ENCODE results near the gene PRKN.

Gene PRKN

GRCh38 chr6:162217811-162218493, 509.6 kb downstream of the PRKN start:
- H3K27ac ChIP-seq (replicated peaks): no peak overlapping the region
- no peak for TF ChIP-seq SPI1 (IDR thresholded peaks at IDR 0.05; ENCODE audit: borderline replicate concordance, low read depth)
- TF ChIP-seq CTCF (IDR thresholded peaks at IDR 0.05; ENCODE audit: insufficient read depth, low read length): no peak
- TF ChIP-seq GABPA (IDR thresholded peaks at IDR 0.05; ENCODE audit: low read depth): no peak
- TF ChIP-seq REST (IDR thresholded peaks at IDR 0.05; ENCODE audit: insufficient replicate concordance, low read depth): no peak
- TF ChIP-seq POLR2AphosphoS5 (IDR thresholded peaks at IDR 0.05; ENCODE audit: low read depth): no peak
- DNase-seq (ENCODE audit: low read depth in 1 of 2, low spot score in 1 of 2): no peak
- no peak overlapping the region for H3K4me3 ChIP-seq (replicated peaks; ENCODE audit: insufficient read depth, low read length)
- H3K27me3 ChIP-seq (ENCODE audit: insufficient read depth, poor library complexity, severe bottlenecking): no peaks in the 10 kb centered on the region

GRCh38 chr6:162217058-162217457, 510.5 kb downstream of the PRKN start:
- Histone ChIP-seq H3K27ac (replicated peaks) (no peak overlapping the region), H3K27me3 (ENCODE audit: insufficient read depth, poor library complexity, severe bottlenecking) (no peaks in the 10 kb centered on the region), H3K4me3 (replicated peaks; ENCODE audit: insufficient read depth, low read length) (no peak overlapping the region)
- TF ChIP-seq SPI1 (IDR thresholded peaks at IDR 0.05; ENCODE audit: borderline replicate concordance, low read depth) (no peak), GABPA (IDR thresholded peaks at IDR 0.05; ENCODE audit: low read depth) (no peak), POLR2AphosphoS5 (IDR thresholded peaks at IDR 0.05; ENCODE audit: low read depth) (no peak), REST (IDR thresholded peaks at IDR 0.05; ENCODE audit: insufficient replicate concordance, low read depth) (no peak), CTCF (IDR thresholded peaks at IDR 0.05; ENCODE audit: insufficient read depth, low read length) (no peak)
- DNase-seq (ENCODE audit: low read depth in 1 of 2, low spot score in 1 of 2): no peak

- H3K27ac ChIP-seq (replicated peaks): no peak overlapping the region
- H3K4me3 ChIP-seq (replicated peaks; ENCODE audit: insufficient read depth, low read length): no peak overlapping the region
- no peak for DNase-seq (ENCODE audit: low read depth in 1 of 2, low spot score in 1 of 2)
- TF ChIP-seq REST (IDR thresholded peaks at IDR 0.05; ENCODE audit: insufficient replicate concordance, low read depth) (no peak), POLR2AphosphoS5 (IDR thresholded peaks at IDR 0.05; ENCODE audit: low read depth) (no peak), SPI1 (IDR thresholded peaks at IDR 0.05; ENCODE audit: borderline replicate concordance, low read depth) (no peak), CTCF (IDR thresholded peaks at IDR 0.05; ENCODE audit: insufficient read depth, low read length) (no peak), GABPA (IDR thresholded peaks at IDR 0.05; ENCODE audit: low read depth) (no peak)
- H3K27me3 ChIP-seq (ENCODE audit: insufficient read depth, poor library complexity, severe bottlenecking): no peaks in the 10 kb centered on the region
Measured at GRCh38 chr6:162211777-162212176, 515.8 kb downstream of the PRKN start.
